ENCODE data around the gene H2BW2.
"Not testable (repeated sequence)": the region's sequence is repeated elsewhere in the genome, so short reads cannot be mapped to it uniquely, and the experiment has no call there.

GRCh38 chrX:104015576-104015975 lies 24.2 kb upstream of the H2BW2 start:
- not testable (repeated sequence) for TF ChIP-seq CTCF, POLR2A (IDR thresholded peaks at IDR 0.05)

Data from gastroesophageal sphincter (tissue), 3 donors.